GM18951 (cell line): ENCODE measurements around the gene GPHA2.

ENCODE experiments used
- POLR2A ChIP-seq: IDR thresholded peaks from 4 replicates; pipeline ENCODE4 v1.6.1; 2011; ENCODE audit warnings: mild to moderate bottlenecking; ENCODE audit not compliant: insufficient read length, insufficient read depth; ENCODE audit errors: extremely low read depth
- in situ Hi-C: fragments of 300-500 bp; cut with MboI; formaldehyde crosslinking; loops from one replicate; pipeline ENCODE4 v1.12.0; 2022; ENCODE audit warnings: low sequenced_read_pairs, mixed read lengths, inconsistent platforms; ENCODE audit not compliant: unreplicated experiment

GPHA2 gene

GRCh38 chr11:64888406-64888728, 47.3 kb downstream of the GPHA2 start:
- TF ChIP-seq POLR2A, result no peak
- in situ Hi-C loops, result no loop called here

GRCh38 chr11:64887757-64888405, 47.8 kb downstream of the GPHA2 start:
- no peak for TF ChIP-seq POLR2A
- in situ Hi-C loops, result no loop called here

- no peak for TF ChIP-seq POLR2A
- in situ Hi-C loops, result no loop called here
Measured at GRCh38 chr11:64887234-64887756, 48.4 kb downstream of the GPHA2 start.

GRCh38 chr11:64885367-64886286, 50.1 kb downstream of the GPHA2 start:
- TF ChIP-seq POLR2A, result no peak
- in situ Hi-C loops, result no loop called here
